Measurements from ENCODE around the gene CAMK2D. TPM values are rescaled to one million over a fixed set of nuclear protein-coding genes. Genes with fewer than 3 reads are reported as not detected.

Gene CAMK2D
- polyA plus RNA-seq, 3 donors = 10.4 to 30.6 (median 19.6) TPM

DNA sequence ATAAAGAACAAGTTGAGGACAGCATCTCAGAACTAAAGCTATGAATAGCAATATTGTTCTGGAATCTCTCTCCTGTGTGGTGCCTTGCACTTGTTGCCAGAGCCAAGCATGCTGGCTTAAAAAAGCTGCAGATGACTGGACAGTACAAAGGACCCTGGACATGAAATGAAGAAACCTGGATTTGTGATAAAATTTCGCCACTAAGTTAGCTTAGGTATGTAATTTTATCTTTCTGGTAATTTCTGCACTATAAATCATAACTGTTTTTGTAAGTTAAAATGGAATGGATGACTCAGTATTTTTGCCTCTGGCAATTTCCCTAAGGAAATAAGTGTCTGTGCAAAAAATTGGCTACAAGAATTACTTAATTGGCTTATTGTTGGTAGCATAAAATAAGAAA is 317.2 kb downstream of the CAMK2D start:
- Mint-ChIP-seq H3K4me3 (no peak overlapping the region), H3K27me3 (ENCODE audit: low read depth in 3 of 3) (peaks cover 0 to 2% (median 0%) of the 10 kb centered on the region in 3 donors), H3K4me1 (no peaks in the 10 kb centered on the region), H3K9me3 (peaks cover 0 to 5% (median 0%) of the 10 kb centered on the region in 7 donors), H3K27ac (no peak overlapping the region), H3K36me3 (no peaks in the 10 kb centered on the region)
- DNase-seq = no peak
- no peak overlapping the region for H3K4me2 ChIP-seq (replicated peaks; ENCODE audit: extremely low read depth, low read length, poor library complexity, severe bottlenecking)
- no peak overlapping the region for H3K4me3 ChIP-seq (replicated peaks in 1 of 3; ENCODE audit: low read depth in 2 of 3, low read length in 3 of 3)
- no CpG with 5 or more reads among the region's 1 CpG for WGBS (ENCODE audit: insufficient coverage)
- no peaks in the 10 kb centered on the region for H4K20me1 ChIP-seq (ENCODE audit: insufficient read depth, low read length)
- H2AFZ ChIP-seq (ENCODE audit: insufficient read depth, low read depth, low read length, poor library complexity, severe bottlenecking) = no peak overlapping the region
- H3K9me3 ChIP-seq (replicated peaks in 1 of 2; ENCODE audit: control insufficient read depth in 1 of 2, insufficient read depth in 1 of 2, low read length in 2 of 2) = no peaks in the 10 kb centered on the region
- H3K27me3 ChIP-seq (ENCODE audit: control insufficient read depth in 2 of 2, insufficient read depth in 2 of 2, low read length in 2 of 2) = no peaks in the 10 kb centered on the region
- no peak overlapping the region for H3K27ac ChIP-seq (ENCODE audit: low read depth in 1 of 2, low read length in 2 of 2)
- H3K36me3 ChIP-seq (replicated peaks in 1 of 2; ENCODE audit: control insufficient read depth in 1 of 2, insufficient read depth in 2 of 2, low read length in 2 of 2) = no peaks in the 10 kb centered on the region
- no peak overlapping the region for H3K9ac ChIP-seq (ENCODE audit: insufficient read depth, low read length, poor library complexity, severe bottlenecking)
- no peaks in the 10 kb centered on the region for H3K4me1 ChIP-seq (ENCODE audit: control insufficient read depth in 1 of 2, insufficient read depth in 2 of 2, low read length in 2 of 2)
- intact Hi-C loops (cut with micrococcal nuclease) = no loop called here
- no peaks in the 10 kb centered on the region for H3K79me2 ChIP-seq (ENCODE audit: insufficient read depth, low read length)
- TF ChIP-seq, protein P1, sequence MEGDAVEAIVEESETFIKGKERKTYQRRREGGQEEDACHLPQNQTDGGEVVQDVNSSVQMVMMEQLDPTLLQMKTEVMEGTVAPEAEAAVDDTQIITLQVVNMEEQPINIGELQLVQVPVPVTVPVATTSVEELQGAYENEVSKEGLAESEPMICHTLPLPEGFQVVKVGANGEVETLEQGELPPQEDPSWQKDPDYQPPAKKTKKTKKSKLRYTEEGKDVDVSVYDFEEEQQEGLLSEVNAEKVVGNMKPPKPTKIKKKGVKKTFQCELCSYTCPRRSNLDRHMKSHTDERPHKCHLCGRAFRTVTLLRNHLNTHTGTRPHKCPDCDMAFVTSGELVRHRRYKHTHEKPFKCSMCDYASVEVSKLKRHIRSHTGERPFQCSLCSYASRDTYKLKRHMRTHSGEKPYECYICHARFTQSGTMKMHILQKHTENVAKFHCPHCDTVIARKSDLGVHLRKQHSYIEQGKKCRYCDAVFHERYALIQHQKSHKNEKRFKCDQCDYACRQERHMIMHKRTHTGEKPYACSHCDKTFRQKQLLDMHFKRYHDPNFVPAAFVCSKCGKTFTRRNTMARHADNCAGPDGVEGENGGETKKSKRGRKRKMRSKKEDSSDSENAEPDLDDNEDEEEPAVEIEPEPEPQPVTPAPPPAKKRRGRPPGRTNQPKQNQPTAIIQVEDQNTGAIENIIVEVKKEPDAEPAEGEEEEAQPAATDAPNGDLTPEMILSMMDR (IDR thresholded peaks at IDR 0.05) = no peak

- H3K36me3 Mint-ChIP-seq = no peaks in the 10 kb centered on the region
- H3K4me3 Mint-ChIP-seq = no peak overlapping the region
- Histone ChIP-seq H2AFZ (ENCODE audit: insufficient read depth, low read depth, low read length, poor library complexity, severe bottlenecking) (no peak overlapping the region), H3K9ac (ENCODE audit: insufficient read depth, low read length, poor library complexity, severe bottlenecking) (no peak overlapping the region), H4K20me1 (ENCODE audit: insufficient read depth, low read length) (no peaks in the 10 kb centered on the region), H3K4me1 (ENCODE audit: control insufficient read depth in 1 of 2, insufficient read depth in 2 of 2, low read length in 2 of 2) (no peaks in the 10 kb centered on the region), H3K27ac (ENCODE audit: low read depth in 1 of 2, low read length in 2 of 2) (no peak overlapping the region), H3K4me3 (replicated peaks in 1 of 3; ENCODE audit: low read depth in 2 of 3, low read length in 3 of 3) (no peak overlapping the region), H3K27me3 (ENCODE audit: control insufficient read depth in 2 of 2, insufficient read depth in 2 of 2, low read length in 2 of 2) (no peaks in the 10 kb centered on the region), H3K79me2 (ENCODE audit: insufficient read depth, low read length) (no peaks in the 10 kb centered on the region), H3K4me2 (replicated peaks; ENCODE audit: extremely low read depth, low read length, poor library complexity, severe bottlenecking) (no peak overlapping the region), H3K9me3 (replicated peaks in 1 of 2; ENCODE audit: control insufficient read depth in 1 of 2, insufficient read depth in 1 of 2, low read length in 2 of 2) (no peaks in the 10 kb centered on the region), H3K36me3 (replicated peaks in 1 of 2; ENCODE audit: control insufficient read depth in 1 of 2, insufficient read depth in 2 of 2, low read length in 2 of 2) (no peaks in the 10 kb centered on the region)
- TF ChIP-seq, protein P1 (IDR thresholded peaks at IDR 0.05) = no peak
- 96% methylated on average over 3 of the region's 6 CpGs for WGBS (ENCODE audit: insufficient coverage)
- H3K9me3 Mint-ChIP-seq = peaks cover 0 to 5% (median 0%) of the 10 kb centered on the region in 7 donors
- H3K27me3 Mint-ChIP-seq (ENCODE audit: low read depth in 3 of 3) = peaks cover 0 to 2% (median 0%) of the 10 kb centered on the region in 3 donors
- intact Hi-C loops (cut with micrococcal nuclease) = no loop called here
- DNase-seq = no peak
- H3K27ac Mint-ChIP-seq = no peak overlapping the region
- H3K4me1 Mint-ChIP-seq = no peaks in the 10 kb centered on the region
Observed at GRCh38 chr4:113442826-113443225, 318.7 kb downstream of the CAMK2D start.

All from CD14-positive monocyte (primary cell).